Osteocyte (in vitro differentiated cells): ENCODE measurements around the gene STING1. TPM values are rescaled to one million over a fixed set of nuclear protein-coding genes. Genes with fewer than 3 reads are reported as not detected.

Experiments
- DNase-seq: peaks from one replicate; pipeline ENCODE4 v3.0.0; 2021; ENCODE audit warnings: mixed read lengths; ENCODE audit not compliant: unreplicated experiment; ENCODE audit errors: extremely low spot score
- H3K27ac Mint-ChIP-seq: one replicate; pipeline ENCODE4 v1.8.0; 2021; ENCODE audit warnings: mild to moderate bottlenecking, mixed read lengths; ENCODE audit not compliant: unreplicated experiment
- H3K27me3 Mint-ChIP-seq: one replicate; pipeline ENCODE4 v1.8.0; 2021; ENCODE audit warnings: mixed read lengths; ENCODE audit not compliant: unreplicated experiment
- H3K36me3 Mint-ChIP-seq: one replicate; pipeline ENCODE4 v1.8.0; 2021; ENCODE audit warnings: mixed read lengths; ENCODE audit not compliant: unreplicated experiment
- H3K4me1 Mint-ChIP-seq: one replicate; pipeline ENCODE4 v1.8.0; 2021; ENCODE audit warnings: mixed read lengths; ENCODE audit not compliant: unreplicated experiment
- H3K4me3 Mint-ChIP-seq: one replicate; pipeline ENCODE4 v1.8.0; 2021; ENCODE audit warnings: mild to moderate bottlenecking, moderate library complexity, mixed read lengths; ENCODE audit not compliant: unreplicated experiment
- H3K9me3 Mint-ChIP-seq: one replicate; pipeline ENCODE4 v1.8.0; 2021; ENCODE audit warnings: mixed read lengths; ENCODE audit not compliant: unreplicated experiment
- total RNA-seq: library from RNA; stranded (reverse); gene quantifications from 2 replicates; pipeline ENCODE4 v1.2.1, GENCODE V29; 2021
- TF ChIP-seq, protein P1 (sequence below): fragments of 200-600 bp; sonication (generic); IDR thresholded peaks from 2 replicates; pipeline ENCODE4 v1.5.0; 2021; ENCODE audit warnings: antibody characterized with exemption, mild to moderate bottlenecking, moderate library complexity

Gene STING1
- total RNA-seq, 1 donor from 2014 or later = 61.6 TPM

GRCh38 chr5:139457241-139457640 is 25.3 kb downstream of the STING1 start:
- Mint-ChIP-seq H3K36me3 (no peaks in the 10 kb centered on the region), H3K9me3 (no peaks in the 10 kb centered on the region), H3K4me3 (no peak overlapping the region), H3K27ac (no peak overlapping the region), H3K4me1 (peaks cover 33% of the 10 kb centered on the region), H3K27me3 (no peaks in the 10 kb centered on the region)
- no peak for DNase-seq
- TF ChIP-seq, protein P1, sequence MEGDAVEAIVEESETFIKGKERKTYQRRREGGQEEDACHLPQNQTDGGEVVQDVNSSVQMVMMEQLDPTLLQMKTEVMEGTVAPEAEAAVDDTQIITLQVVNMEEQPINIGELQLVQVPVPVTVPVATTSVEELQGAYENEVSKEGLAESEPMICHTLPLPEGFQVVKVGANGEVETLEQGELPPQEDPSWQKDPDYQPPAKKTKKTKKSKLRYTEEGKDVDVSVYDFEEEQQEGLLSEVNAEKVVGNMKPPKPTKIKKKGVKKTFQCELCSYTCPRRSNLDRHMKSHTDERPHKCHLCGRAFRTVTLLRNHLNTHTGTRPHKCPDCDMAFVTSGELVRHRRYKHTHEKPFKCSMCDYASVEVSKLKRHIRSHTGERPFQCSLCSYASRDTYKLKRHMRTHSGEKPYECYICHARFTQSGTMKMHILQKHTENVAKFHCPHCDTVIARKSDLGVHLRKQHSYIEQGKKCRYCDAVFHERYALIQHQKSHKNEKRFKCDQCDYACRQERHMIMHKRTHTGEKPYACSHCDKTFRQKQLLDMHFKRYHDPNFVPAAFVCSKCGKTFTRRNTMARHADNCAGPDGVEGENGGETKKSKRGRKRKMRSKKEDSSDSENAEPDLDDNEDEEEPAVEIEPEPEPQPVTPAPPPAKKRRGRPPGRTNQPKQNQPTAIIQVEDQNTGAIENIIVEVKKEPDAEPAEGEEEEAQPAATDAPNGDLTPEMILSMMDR = no peak

DNA sequence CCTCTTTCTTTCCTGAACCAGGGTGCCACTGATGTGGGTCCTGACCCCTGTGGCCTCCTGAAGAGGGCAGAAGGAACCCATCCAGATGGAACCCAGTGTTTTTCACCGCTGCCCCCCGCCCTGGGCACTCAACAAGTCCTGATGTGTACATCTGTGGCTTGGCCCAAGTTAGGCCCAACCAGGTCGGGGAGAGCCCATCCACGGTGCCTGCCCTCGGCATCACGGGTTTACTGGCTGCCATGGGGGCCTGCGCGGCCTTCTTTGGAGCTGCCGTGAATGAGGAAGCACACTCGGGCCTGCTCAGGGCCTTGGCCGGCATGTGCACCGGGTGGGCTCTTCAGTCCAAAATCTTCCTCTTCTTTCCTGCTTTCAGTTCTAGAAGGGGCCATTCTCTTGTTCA is 25.8 kb downstream of the STING1 start:
- Mint-ChIP-seq H3K4me3 (no peak overlapping the region), H3K27ac (no peak overlapping the region), H3K9me3 (no peaks in the 10 kb centered on the region), H3K36me3 (no peaks in the 10 kb centered on the region), H3K4me1 (peaks cover 28% of the 10 kb centered on the region), H3K27me3 (no peaks in the 10 kb centered on the region)
- TF ChIP-seq, protein P1 = no peak
- DNase-seq = no peak

GRCh38 chr5:139454568-139455290 is 27.8 kb downstream of the STING1 start:
- Mint-ChIP-seq H3K27ac (no peak overlapping the region), H3K9me3 (no peaks in the 10 kb centered on the region), H3K4me3 (no peak overlapping the region), H3K36me3 (no peaks in the 10 kb centered on the region), H3K4me1 (peaks cover 11% of the 10 kb centered on the region), H3K27me3 (no peaks in the 10 kb centered on the region)
- TF ChIP-seq, protein P1 = no peak
- no peak for DNase-seq

- Mint-ChIP-seq H3K4me1 (peaks cover 3% of the 10 kb centered on the region), H3K36me3 (no peaks in the 10 kb centered on the region), H3K27me3 (no peaks in the 10 kb centered on the region), H3K9me3 (no peaks in the 10 kb centered on the region), H3K27ac (no peak overlapping the region), H3K4me3 (no peak overlapping the region)
- no peak for DNase-seq
- TF ChIP-seq, protein P1 = no peak
Observed at GRCh38 chr5:139453683-139454567, 28.6 kb downstream of the STING1 start.
